DMS53 (cell line): Measurements from ENCODE around the gene MAP2K5.

Experiments
- DNase-seq: peaks from one replicate; lab custom pipeline; 2025; lab: John Stamatoyannopoulos, UW

MAP2K5 gene

GRCh38 chr15:67723294-67724024 is 181.0 kb downstream of the MAP2K5 start:
- DNase-seq, result no peak

- DNase-seq, result peak; percentile 43
These were observed 182.3 kb downstream of the MAP2K5 start for GRCh38 chr15:67724691-67725375.

GRCh38 chr15:67730135-67730534 is 187.6 kb downstream of the MAP2K5 start:
- DNase-seq, result no peak

GRCh38 chr15:67731112-67731721 is 188.7 kb downstream of the MAP2K5 start:
- DNase-seq, result no peak

GRCh38 chr15:67732164-67732563 is 189.7 kb downstream of the MAP2K5 start:
- DNase-seq, result no peak

- DNase-seq, result no peak
These were observed 190.3 kb downstream of the MAP2K5 start for GRCh38 chr15:67732671-67733374.

GRCh38 chr15:67735896-67736295 is 193.4 kb downstream of the MAP2K5 start:
- no peak for DNase-seq

GRCh38 chr15:67736810-67737209 is 194.3 kb downstream of the MAP2K5 start:
- DNase-seq, result no peak

- no peak for DNase-seq
These were observed 195.6 kb downstream of the MAP2K5 start for GRCh38 chr15:67738056-67738455.

GRCh38 chr15:67740405-67740804 is 197.9 kb downstream of the MAP2K5 start:
- no peak for DNase-seq

GRCh38 chr15:67741308-67741707 is 198.8 kb downstream of the MAP2K5 start:
- no peak for DNase-seq

- no peak for DNase-seq
These were observed 201.1 kb downstream of the MAP2K5 start for GRCh38 chr15:67743558-67743957.

GRCh38 chr15:67744331-67745072 is 202.0 kb downstream of the MAP2K5 start:
- no peak for DNase-seq

- no peak for DNase-seq
These were observed 202.8 kb downstream of the MAP2K5 start for GRCh38 chr15:67745073-67746006.

- DNase-seq, result no peak
These were observed 203.5 kb downstream of the MAP2K5 start for GRCh38 chr15:67746022-67746421.

- DNase-seq, result no peak
These were observed 203.9 kb downstream of the MAP2K5 start for GRCh38 chr15:67746450-67746849.

- DNase-seq, result no peak
These were observed 205.4 kb downstream of the MAP2K5 start for GRCh38 chr15:67747921-67748320.

GRCh38 chr15:67750371-67750770 is 207.9 kb downstream of the MAP2K5 start:
- DNase-seq, result no peak

GRCh38 chr15:67753891-67754290 is 211.4 kb downstream of the MAP2K5 start:
- DNase-seq, result no peak

- DNase-seq, result no peak
These were observed 212.8 kb downstream of the MAP2K5 start for GRCh38 chr15:67755264-67755663.

GRCh38 chr15:67755936-67756335 is 213.4 kb downstream of the MAP2K5 start:
- DNase-seq, result no peak
